ENCODE results near the gene CSF1.
"Not testable (repeated sequence)": the region's sequence is repeated elsewhere in the genome, so short reads cannot be mapped to it uniquely, and the experiment has no call there.

The CSF1 gene

GRCh38 chr1:109947582-109948284, 37.1 kb downstream of the CSF1 start:
- no CpG with 5 or more reads among the region's 10 CpGs for whole genome bisulfite sequencing (ENCODE audit: extremely low coverage, insufficient coverage, low lambda C conversion rate)
- no peaks in the 10 kb centered on the region for H3K79me2 ChIP-seq (ENCODE audit: control insufficient read depth, insufficient read depth, low read length)
- no peak overlapping the region for H3K4ac ChIP-seq (ENCODE audit: low read depth, low read length)
- no peaks in the 10 kb centered on the region for H3K36me3 ChIP-seq (ENCODE audit: control insufficient read depth, insufficient read depth, low read length)
- H3K4me2 ChIP-seq (ENCODE audit: low read length), result no peak overlapping the region
- no peak overlapping the region for H3K27ac ChIP-seq (ENCODE audit: low read depth, low read length)
- H3K56ac ChIP-seq (ENCODE audit: low read length), result no peak overlapping the region
- H2BK5ac ChIP-seq (ENCODE audit: low read length), result no peak overlapping the region
- H3K9ac ChIP-seq (ENCODE audit: low read length), result no peak overlapping the region
- no peaks in the 10 kb centered on the region for H3K4me1 ChIP-seq (ENCODE audit: control insufficient read depth, low read depth, low read length)
- H2BK15ac ChIP-seq (replicated peaks; ENCODE audit: low read depth), result no peak overlapping the region
- no peak overlapping the region for H3K4me3 ChIP-seq (ENCODE audit: low read length)
- no peak overlapping the region for H2AK5ac ChIP-seq (ENCODE audit: low read length)
- no peak overlapping the region for H4K8ac ChIP-seq (ENCODE audit: low read depth, low read length)
- DNase-seq, result peak; percentile 42
- H3K18ac ChIP-seq (ENCODE audit: low read length), result no peak overlapping the region
- H3K79me1 ChIP-seq (ENCODE audit: low read length), result no peaks in the 10 kb centered on the region
- H2BK120ac ChIP-seq (ENCODE audit: low read depth, low read length), result peak overlapping the region; percentile 21
- no peaks in the 10 kb centered on the region for H3K27me3 ChIP-seq (ENCODE audit: insufficient read depth, low read length, poor library complexity)
- H3K23ac ChIP-seq (ENCODE audit: low read length), result no peak overlapping the region
- no peak overlapping the region for H4K5ac ChIP-seq (ENCODE audit: low read length)

- Histone ChIP-seq H3K23ac (ENCODE audit: low read length) (no peak overlapping the region), H3K79me1 (ENCODE audit: low read length) (no peaks in the 10 kb centered on the region), H3K79me2 (ENCODE audit: control insufficient read depth, insufficient read depth, low read length) (no peaks in the 10 kb centered on the region), H3K4me1 (ENCODE audit: control insufficient read depth, low read depth, low read length) (no peaks in the 10 kb centered on the region), H3K27me3 (ENCODE audit: insufficient read depth, low read length, poor library complexity) (no peaks in the 10 kb centered on the region), H2BK5ac (ENCODE audit: low read length) (no peak overlapping the region), H3K4ac (ENCODE audit: low read depth, low read length) (no peak overlapping the region), H4K5ac (ENCODE audit: low read length) (no peak overlapping the region), H3K18ac (ENCODE audit: low read length) (no peak overlapping the region), H2BK15ac (replicated peaks; ENCODE audit: low read depth) (no peak overlapping the region), H3K9ac (ENCODE audit: low read length) (no peak overlapping the region), H3K36me3 (ENCODE audit: control insufficient read depth, insufficient read depth, low read length) (no peaks in the 10 kb centered on the region), H2BK120ac (ENCODE audit: low read depth, low read length) (peak overlapping the region; percentile 21), H3K56ac (ENCODE audit: low read length) (no peak overlapping the region), H3K27ac (ENCODE audit: low read depth, low read length) (no peak overlapping the region), H4K8ac (ENCODE audit: low read depth, low read length) (no peak overlapping the region), H3K4me3 (ENCODE audit: low read length) (no peak overlapping the region), H2AK5ac (ENCODE audit: low read length) (no peak overlapping the region), H3K4me2 (ENCODE audit: low read length) (no peak overlapping the region)
- DNase-seq, result no peak
Measured at GRCh38 chr1:109948285-109948630, 37.6 kb downstream of the CSF1 start.

- H2BK5ac ChIP-seq (ENCODE audit: low read length), result no peak overlapping the region
- H3K4me3 ChIP-seq (ENCODE audit: low read length), result no peak overlapping the region
- H2BK120ac ChIP-seq (ENCODE audit: low read depth, low read length), result no peak overlapping the region
- H3K79me1 ChIP-seq (ENCODE audit: low read length), result no peaks in the 10 kb centered on the region
- no peaks in the 10 kb centered on the region for H3K4me1 ChIP-seq (ENCODE audit: control insufficient read depth, low read depth, low read length)
- no peak overlapping the region for H4K8ac ChIP-seq (ENCODE audit: low read depth, low read length)
- H3K4ac ChIP-seq (ENCODE audit: low read depth, low read length), result no peak overlapping the region
- no peak overlapping the region for H4K5ac ChIP-seq (ENCODE audit: low read length)
- no peak overlapping the region for H2BK15ac ChIP-seq (replicated peaks; ENCODE audit: low read depth)
- no peak overlapping the region for H3K23ac ChIP-seq (ENCODE audit: low read length)
- no peak overlapping the region for H3K4me2 ChIP-seq (ENCODE audit: low read length)
- no peak overlapping the region for H3K9ac ChIP-seq (ENCODE audit: low read length)
- no CpG with 5 or more reads among the region's 1 CpG for WGBS (ENCODE audit: extremely low coverage, insufficient coverage, low lambda C conversion rate)
- no peak for DNase-seq
- no peak overlapping the region for H3K27ac ChIP-seq (ENCODE audit: low read depth, low read length)
- no peaks in the 10 kb centered on the region for H3K79me2 ChIP-seq (ENCODE audit: control insufficient read depth, insufficient read depth, low read length)
- no peak overlapping the region for H2AK5ac ChIP-seq (ENCODE audit: low read length)
- H3K36me3 ChIP-seq (ENCODE audit: control insufficient read depth, insufficient read depth, low read length), result no peaks in the 10 kb centered on the region
- H3K18ac ChIP-seq (ENCODE audit: low read length), result no peak overlapping the region
- H3K56ac ChIP-seq (ENCODE audit: low read length), result no peak overlapping the region
- H3K27me3 ChIP-seq (ENCODE audit: insufficient read depth, low read length, poor library complexity), result no peaks in the 10 kb centered on the region
Measured at GRCh38 chr1:109950038-109950437, 39.4 kb downstream of the CSF1 start.

DNA sequence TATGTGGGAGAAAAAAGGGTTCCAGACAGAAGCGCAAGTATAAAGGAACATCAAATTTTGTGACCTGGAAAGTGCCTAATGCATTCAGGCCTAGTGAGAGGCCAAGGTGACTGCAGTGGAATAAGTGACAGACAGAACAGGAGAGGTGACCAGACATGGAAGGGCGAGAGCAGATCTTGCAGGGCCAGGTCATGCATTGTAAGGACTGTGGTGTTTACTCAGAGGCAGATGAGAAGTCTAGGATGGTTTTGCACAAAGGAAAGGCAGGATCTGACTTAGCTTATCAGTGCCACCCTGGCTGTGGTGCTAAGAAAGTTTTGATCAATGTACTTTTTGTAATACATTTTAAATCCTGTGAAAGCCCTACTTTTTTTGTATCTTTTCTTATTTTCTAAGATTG, 39.9 kb downstream of the CSF1 start:
- H3K4ac ChIP-seq (ENCODE audit: low read depth, low read length), result no peak overlapping the region
- H3K56ac ChIP-seq (ENCODE audit: low read length), result no peak overlapping the region
- H4K5ac ChIP-seq (ENCODE audit: low read length), result no peak overlapping the region
- H3K27me3 ChIP-seq (ENCODE audit: insufficient read depth, low read length, poor library complexity), result no peaks in the 10 kb centered on the region
- no peak overlapping the region for H3K4me2 ChIP-seq (ENCODE audit: low read length)
- no peak overlapping the region for H2BK15ac ChIP-seq (replicated peaks; ENCODE audit: low read depth)
- H3K79me2 ChIP-seq (ENCODE audit: control insufficient read depth, insufficient read depth, low read length), result no peaks in the 10 kb centered on the region
- no peak overlapping the region for H3K4me3 ChIP-seq (ENCODE audit: low read length)
- H3K23ac ChIP-seq (ENCODE audit: low read length), result no peak overlapping the region
- H2BK5ac ChIP-seq (ENCODE audit: low read length), result no peak overlapping the region
- H3K18ac ChIP-seq (ENCODE audit: low read length), result no peak overlapping the region
- no peak overlapping the region for H2BK120ac ChIP-seq (ENCODE audit: low read depth, low read length)
- DNase-seq, result no peak
- H3K4me1 ChIP-seq (ENCODE audit: control insufficient read depth, low read depth, low read length), result no peaks in the 10 kb centered on the region
- H3K9ac ChIP-seq (ENCODE audit: low read length), result no peak overlapping the region
- WGBS (ENCODE audit: extremely low coverage, insufficient coverage, low lambda C conversion rate), result no CpG with 5 or more reads among the region's 2 CpGs
- H2AK5ac ChIP-seq (ENCODE audit: low read length), result no peak overlapping the region
- H3K36me3 ChIP-seq (ENCODE audit: control insufficient read depth, insufficient read depth, low read length), result no peaks in the 10 kb centered on the region
- H3K79me1 ChIP-seq (ENCODE audit: low read length), result no peaks in the 10 kb centered on the region
- H3K27ac ChIP-seq (ENCODE audit: low read depth, low read length), result no peak overlapping the region
- no peak overlapping the region for H4K8ac ChIP-seq (ENCODE audit: low read depth, low read length)

DNA sequence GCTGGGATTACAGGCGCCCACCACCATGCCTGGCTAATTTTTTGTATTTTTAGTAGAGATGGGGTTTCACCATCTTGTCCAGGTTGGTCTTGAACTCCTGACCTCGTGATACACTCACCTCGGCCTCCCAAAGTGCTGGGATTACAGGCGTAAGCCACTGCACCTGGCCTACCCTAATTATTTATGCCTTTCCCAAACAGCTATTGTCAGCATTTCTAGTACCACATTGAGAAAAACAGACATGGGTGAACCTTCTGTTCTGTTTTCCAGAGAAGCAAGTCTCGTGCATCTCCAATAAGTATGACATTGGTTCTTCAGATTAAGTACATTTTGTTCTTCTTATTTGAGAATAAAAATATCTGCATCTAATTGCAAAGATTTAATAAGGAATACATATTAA, 40.9 kb downstream of the CSF1 start:
- WGBS (ENCODE audit: extremely low coverage, insufficient coverage, low lambda C conversion rate), result no CpG with 5 or more reads among the region's 5 CpGs

DNA sequence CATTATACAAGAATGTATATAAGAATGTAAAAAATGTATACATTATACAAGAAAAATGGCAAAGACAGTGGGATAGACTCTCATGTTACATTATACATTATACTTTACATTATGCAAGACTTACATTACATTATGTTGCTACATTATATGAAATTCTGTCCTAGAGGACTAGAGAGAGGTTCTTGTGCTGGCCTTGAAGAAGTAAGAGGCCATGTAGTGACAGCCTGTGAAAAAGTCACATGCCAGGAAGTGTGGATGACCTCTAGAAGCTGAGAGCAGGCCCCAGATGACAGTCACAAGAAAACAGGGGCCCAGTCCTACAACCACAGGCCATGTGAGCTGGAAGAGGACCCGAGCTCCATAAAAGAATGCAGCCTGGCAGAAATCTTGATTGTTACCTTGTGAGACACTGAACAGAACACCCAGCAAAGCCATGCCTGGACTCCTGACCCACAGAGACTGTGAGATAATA, 43.4 kb downstream of the CSF1 start:
- H3K36me3 ChIP-seq (ENCODE audit: control insufficient read depth, insufficient read depth, low read length), result no peaks in the 10 kb centered on the region
- no peak for DNase-seq
- H3K4me3 ChIP-seq (ENCODE audit: low read length), result no peak overlapping the region
- no peak overlapping the region for H3K4ac ChIP-seq (ENCODE audit: low read depth, low read length)
- no peak overlapping the region for H4K8ac ChIP-seq (ENCODE audit: low read depth, low read length)
- WGBS (ENCODE audit: extremely low coverage, insufficient coverage, low lambda C conversion rate), result no CpG with 5 or more reads among the region's 1 CpG
- no peak overlapping the region for H2BK120ac ChIP-seq (ENCODE audit: low read depth, low read length)
- no peak overlapping the region for H4K5ac ChIP-seq (ENCODE audit: low read length)
- no peak overlapping the region for H3K9ac ChIP-seq (ENCODE audit: low read length)
- H3K27me3 ChIP-seq (ENCODE audit: insufficient read depth, low read length, poor library complexity), result peaks cover 1% of the 10 kb centered on the region
- no peak overlapping the region for H3K27ac ChIP-seq (ENCODE audit: low read depth, low read length)
- H3K79me2 ChIP-seq (ENCODE audit: control insufficient read depth, insufficient read depth, low read length), result no peaks in the 10 kb centered on the region
- H2BK5ac ChIP-seq (ENCODE audit: low read length), result no peak overlapping the region
- H3K4me2 ChIP-seq (ENCODE audit: low read length), result no peak overlapping the region
- no peak overlapping the region for H2AK5ac ChIP-seq (ENCODE audit: low read length)
- no peak overlapping the region for H3K56ac ChIP-seq (ENCODE audit: low read length)
- no peak overlapping the region for H3K18ac ChIP-seq (ENCODE audit: low read length)
- no peak overlapping the region for H2BK15ac ChIP-seq (replicated peaks; ENCODE audit: low read depth)
- no peaks in the 10 kb centered on the region for H3K4me1 ChIP-seq (ENCODE audit: control insufficient read depth, low read depth, low read length)
- H3K79me1 ChIP-seq (ENCODE audit: low read length), result no peaks in the 10 kb centered on the region
- H3K23ac ChIP-seq (ENCODE audit: low read length), result no peak overlapping the region

More for the DNA sequence above, 40.9 kb downstream of the CSF1 start:
- not testable (repeated sequence) for H3K79me1 ChIP-seq (ENCODE audit: low read length); H2BK15ac ChIP-seq (replicated peaks; ENCODE audit: low read depth); H4K5ac ChIP-seq (ENCODE audit: low read length); H3K36me3 ChIP-seq (ENCODE audit: control insufficient read depth, insufficient read depth, low read length); H3K27ac ChIP-seq (ENCODE audit: low read depth, low read length); H3K4me1 ChIP-seq (ENCODE audit: control insufficient read depth, low read depth, low read length); H2BK120ac ChIP-seq (ENCODE audit: low read depth, low read length); H3K56ac ChIP-seq (ENCODE audit: low read length); H3K4ac ChIP-seq (ENCODE audit: low read depth, low read length); H2BK5ac ChIP-seq (ENCODE audit: low read length); H4K8ac ChIP-seq (ENCODE audit: low read depth, low read length); H3K4me2 ChIP-seq (ENCODE audit: low read length); H3K18ac ChIP-seq (ENCODE audit: low read length); H2AK5ac ChIP-seq (ENCODE audit: low read length); H3K27me3 ChIP-seq (ENCODE audit: insufficient read depth, low read length, poor library complexity); H3K23ac ChIP-seq (ENCODE audit: low read length); DNase-seq; H3K9ac ChIP-seq (ENCODE audit: low read length); H3K79me2 ChIP-seq (ENCODE audit: control insufficient read depth, insufficient read depth, low read length); H3K4me3 ChIP-seq (ENCODE audit: low read length)
